Measurements from ENCODE around the gene STATH.
A peak's percentile ranks its signal among the peaks of the same experiment; 100 is the strongest.
"Not testable (repeated sequence)": the region's sequence is repeated elsewhere in the genome, so short reads cannot be mapped to it uniquely, and the experiment has no call there.

Gene STATH, protein sequence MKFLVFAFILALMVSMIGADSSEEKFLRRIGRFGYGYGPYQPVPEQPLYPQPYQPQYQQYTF

DNA sequence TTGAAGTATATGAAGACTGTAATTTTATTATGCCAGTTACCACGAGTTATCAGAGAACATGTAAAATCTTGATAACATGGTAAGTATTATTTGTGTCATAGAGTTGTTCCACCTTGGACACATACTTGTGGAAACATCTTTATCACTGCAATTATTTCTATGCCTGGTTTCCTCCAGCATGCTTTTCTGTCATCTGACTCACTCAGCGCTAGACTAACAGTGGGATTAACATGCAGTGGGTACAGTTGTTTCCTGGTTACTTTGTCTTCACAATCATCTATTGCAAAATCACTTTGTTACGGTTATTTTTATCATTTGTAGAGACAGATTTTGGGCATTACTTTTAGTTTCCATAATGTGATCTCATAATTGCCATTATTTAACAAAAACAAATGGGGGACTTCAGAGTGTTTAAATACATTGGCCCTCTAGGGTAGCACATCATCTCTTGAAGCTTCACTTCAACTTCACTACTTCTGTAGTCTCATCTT is at the start of gene STATH:
Gene STATH (plus strand): TSS at position 441 of the 491 bp plus-strand sequence. CDS start 2,472 bp downstream, outside the sequence.
- no peak for DNase-seq

DNA sequence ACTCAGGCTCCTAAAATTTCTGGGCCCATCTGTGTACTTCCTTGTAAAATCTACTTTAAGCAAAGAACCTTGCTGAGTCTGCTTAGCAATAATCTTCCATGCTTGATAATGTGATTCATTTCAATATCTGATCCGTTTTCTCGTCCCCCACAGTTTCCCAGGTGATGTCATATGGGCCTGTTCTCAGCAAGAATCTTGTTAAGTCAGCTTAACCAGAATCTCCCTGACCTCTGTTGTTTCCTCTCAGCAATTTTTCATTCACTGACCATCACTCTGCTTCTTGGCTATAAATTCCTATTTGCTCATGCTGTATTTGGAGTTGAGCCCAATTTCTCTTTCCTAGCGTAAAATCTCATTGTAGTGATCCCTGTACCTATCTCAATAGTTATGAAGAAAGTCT is 44.2 kb upstream of the STATH start:
- DNase-seq, result no peak

DNA sequence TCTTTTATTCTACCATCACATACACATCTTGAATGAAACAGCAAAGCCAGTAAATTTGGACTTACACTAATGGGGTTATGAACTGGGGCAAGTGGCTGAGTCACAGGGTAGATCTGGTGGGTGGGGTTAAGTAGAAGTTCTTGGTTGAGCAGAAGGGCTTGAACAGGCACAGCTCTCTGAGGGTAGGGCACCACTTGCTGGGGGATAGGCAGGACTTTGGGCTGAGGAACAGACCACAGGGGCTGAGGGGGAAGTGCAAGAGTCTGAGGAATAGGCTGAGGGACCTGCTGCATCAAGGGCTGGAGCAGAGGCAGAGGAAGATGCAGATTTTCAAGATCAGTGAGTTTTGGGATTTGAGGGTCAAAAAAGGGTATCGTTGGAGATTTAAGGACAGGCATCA is 38.6 kb upstream of the STATH start:
- no peak for DNase-seq

DNA sequence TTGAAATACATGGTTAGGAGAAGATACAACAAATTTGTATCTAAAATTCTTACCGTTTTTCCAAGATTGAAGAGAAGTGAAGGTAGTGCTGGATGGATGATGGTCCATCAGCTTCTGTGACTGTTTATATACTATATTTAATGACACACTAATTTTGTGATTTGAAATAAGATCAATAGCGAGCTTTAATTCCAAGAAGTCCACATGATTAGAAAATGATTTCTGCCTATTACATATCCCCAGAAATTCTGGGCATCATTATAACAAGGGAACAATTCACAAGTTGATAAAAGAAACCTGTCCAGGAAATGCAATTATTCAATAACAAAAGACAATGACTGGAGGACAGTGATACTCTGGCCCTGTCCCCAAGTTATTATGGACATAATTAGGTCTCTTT is 30.1 kb upstream of the STATH start, which contains the start of gene CSN2:
Gene CSN2 (minus strand): TSS at position 101 of the 400 bp plus-strand sequence. CDS start 4,733 bp downstream, outside the sequence.
- no peak for DNase-seq

DNA sequence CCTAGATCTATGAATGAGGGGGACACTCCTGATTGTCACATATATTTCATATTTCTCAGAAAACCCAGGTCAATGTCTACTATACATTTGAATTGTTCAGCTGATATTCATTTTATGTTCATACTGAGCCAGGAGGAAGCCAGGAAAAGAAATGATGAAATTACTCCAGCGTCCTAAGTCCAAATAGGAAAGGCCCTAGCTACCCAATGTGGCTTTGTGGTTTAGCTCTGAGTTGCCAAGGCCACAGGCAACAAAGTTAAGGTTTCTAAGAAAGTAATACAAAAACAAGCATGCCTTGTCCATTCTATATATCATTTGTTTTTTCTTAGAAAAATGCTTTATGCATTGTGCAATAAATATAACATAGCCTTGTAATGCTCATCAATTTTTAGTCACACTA is 25.7 kb upstream of the STATH start:
- no peak for DNase-seq

DNA sequence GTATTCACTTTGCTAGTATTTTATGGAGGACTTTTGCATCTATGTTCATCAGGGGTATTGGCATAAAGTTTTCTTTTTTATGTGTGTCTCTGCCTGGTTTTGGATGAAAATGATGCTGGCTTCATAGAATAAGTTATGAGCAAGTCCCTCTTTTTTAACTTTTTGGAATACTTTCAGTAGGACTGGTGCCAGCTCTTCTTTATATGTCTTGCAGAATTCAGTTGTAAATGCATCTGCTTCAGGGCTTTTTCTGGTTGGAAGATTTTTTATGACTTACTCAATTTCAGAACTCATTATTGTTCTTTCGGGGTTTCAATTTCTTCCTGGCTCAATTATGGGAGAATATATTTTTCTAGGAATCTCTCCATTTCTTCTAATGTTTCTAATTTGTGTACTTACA is 21.1 kb upstream of the STATH start:
- DNase-seq, result no peak

DNA sequence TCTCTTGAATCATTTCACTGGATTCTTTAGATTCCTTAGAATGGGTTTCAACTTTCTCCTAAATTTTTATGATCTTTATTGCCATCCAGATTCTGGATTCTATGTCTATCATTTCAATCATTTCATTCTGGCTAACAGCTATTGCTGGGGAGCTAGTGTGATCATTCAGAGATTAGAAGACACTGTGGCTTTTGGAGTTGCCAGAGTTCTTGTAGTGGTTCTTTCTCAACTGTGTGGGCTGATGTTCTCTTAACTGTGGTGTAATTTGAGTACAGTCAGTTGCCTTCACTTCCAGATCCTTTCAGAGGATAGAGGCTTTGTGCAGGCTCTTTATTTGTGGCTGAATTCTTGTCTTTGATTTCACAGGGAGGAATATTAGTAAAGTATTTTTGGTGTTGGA is 18.2 kb upstream of the STATH start:
- no peak for DNase-seq

DNA sequence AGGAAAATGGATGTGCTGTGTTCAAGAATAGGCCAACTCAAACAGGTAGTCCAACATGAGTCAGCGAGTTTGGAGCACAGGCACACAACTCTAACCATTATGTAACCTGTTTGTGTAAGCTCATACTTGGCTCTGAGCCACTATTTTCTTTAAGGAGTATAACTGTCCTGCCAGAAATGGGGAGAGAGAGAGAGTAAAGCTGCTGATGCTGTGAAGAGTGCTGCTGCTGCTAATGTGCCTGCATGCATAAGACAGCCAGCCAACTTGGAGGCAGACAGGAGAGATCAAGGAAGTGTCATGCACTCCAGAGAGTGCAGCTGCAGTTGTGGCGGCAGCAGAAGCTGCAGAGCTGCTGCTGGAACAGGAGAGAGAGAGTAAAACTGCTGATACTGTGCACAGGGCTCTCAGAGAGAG is 11.7 kb upstream of the STATH start:
- DNase-seq, result peak; percentile 1

DNA sequence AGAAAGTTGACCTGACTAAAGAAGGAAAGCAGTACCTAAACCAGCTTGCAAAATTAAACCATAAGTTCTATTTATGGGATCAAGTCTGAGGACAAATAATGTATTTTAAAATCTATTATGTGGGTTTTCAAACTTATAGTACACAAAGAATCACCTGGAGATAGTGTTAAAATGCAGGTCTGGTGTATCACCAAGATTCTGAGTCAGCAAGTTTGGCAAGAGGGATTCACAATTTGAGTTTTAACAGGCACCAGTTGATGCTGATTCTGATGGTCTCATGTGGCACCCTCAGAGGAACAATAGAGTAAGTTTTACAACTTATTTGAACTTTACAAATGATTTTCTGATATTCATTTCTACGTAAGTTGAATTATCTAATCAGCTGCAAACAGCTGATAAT is 9.1 kb upstream of the STATH start:
- no peak for DNase-seq

DNA sequence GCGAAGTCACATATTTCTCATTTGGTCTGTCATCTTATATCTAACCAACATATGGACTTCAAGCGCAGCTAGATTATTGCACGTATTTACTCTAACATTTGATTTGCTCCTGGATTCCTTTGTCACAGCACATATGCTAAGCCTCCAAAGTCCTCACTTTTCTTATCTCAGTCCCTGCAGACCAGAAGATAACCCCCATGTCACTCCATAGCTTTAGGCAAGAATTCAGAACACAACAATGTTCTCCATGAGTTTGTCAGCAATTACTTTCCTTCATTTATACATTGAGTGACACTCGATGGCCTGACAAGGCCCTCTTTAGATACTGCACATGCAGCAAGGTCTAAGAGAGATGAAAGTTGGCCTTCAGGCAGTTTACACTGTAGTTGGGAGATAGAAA is 4.8 kb upstream of the STATH start:
- DNase-seq, result no peak

DNA sequence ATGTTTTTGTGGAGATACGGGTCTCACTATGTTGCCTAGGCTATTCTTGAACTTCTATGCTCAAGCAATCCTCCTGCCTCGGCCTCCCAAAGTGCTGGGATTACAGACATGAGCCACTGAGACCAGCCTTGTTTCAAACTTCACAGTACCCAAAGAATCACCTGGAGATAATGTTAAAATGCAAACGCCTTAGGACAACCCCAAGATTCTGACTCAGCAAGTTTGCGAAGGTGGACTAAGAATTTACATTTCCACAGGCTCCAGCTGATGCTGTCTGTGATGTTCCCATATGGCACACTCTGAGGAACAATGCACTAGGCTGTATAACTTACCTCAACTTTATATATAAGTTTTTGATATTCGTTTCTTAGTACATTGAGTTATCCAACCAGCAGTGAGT is 984 bp upstream of the STATH start:
- DNase-seq, result no peak

DNA sequence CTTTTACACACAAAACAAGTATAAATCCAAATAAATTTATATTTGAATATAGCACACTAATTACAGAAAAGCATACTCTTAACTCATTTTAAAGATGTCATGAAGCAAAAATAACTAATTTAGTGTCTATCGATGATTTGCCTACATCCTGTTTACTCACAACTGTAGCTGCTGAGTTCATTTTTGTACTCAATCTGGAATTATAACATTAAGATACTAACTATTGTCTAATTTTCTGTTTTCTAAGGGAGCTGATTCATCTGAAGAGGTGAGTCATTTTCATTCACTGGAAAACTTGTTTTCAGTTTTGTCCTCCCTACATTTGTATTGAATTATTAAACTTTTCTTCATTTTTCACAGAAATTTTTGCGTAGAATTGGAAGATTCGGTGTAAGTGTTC is 3.7 kb downstream of the STATH start:
- DNase-seq, result no peak

DNA sequence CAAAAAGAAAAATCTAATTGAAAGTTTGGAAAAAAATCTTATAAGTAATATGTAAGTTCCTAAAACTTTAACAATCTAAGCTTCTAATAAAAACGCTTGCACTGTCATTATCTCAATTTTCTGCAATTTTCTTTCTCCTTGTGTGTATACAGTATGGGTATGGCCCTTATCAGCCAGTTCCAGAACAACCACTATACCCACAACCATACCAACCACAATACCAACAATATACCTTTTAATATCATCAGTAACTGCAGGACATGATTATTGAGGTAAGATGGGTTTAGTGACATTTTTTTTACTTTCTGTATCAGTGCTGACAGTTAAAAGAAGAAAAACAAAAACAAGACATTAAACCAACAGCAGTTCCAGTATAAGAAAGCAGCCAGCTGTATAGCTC is 4.9 kb downstream of the STATH start:
- DNase-seq, result peak; percentile 70

DNA sequence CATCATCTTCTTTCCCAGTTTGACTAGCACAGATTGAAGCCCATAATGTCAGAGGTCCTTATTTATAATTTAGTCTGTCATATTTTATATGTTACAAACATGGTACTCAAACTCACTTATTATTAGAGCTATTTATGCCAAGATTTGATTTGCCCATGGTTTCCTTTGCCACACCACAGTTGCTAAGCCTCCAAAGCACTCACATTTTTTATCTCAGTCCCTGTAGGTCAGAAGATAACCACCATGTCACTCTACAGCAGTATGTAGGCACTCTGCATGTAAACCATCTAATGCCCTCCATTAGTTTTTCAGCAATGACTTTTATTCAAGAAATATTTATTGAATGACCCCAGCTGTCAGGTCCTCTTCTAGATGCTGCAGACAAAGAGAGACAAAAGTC is 6.7 kb downstream of the STATH start:
- DNase-seq, result no peak

DNA sequence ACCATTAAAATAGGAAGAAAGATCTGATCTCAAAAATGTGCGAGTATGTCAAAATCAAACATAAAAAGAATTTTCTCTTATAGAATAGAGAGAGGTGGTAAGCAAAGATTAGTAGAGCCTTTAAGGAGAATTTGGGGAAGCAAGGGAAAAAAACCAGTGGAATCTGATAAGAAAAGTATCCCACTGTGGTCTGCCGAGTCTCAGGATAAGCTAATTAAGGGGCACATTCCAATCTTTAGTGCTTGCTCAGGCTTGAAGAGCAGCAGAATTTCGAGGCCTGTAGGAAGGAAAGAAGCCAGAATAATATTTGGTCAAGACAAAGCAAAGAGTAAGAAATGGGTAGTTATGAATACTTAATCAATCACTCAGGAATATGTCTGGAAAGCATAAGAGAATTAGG is 13.0 kb downstream of the STATH start:
- no peak for DNase-seq

DNA sequence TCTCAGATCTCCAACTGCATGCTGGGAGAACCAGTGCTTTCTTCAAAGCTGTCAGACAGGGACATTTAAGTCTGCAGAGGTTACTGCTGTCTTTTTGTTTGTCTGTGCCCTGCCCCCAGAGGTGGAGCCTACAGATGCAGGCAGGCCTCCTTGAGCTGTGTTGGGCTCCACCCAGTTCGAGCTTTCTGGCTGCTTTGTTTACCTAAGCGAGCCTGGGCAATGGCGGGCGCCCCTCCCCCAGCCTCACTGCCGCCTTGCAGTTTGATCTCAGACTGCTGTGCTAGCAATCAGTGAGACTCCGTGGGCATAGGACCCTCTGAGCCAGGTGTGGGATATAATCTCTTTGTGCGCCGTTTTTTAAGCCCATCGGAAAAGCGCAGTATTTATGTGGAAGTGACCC is 23.2 kb downstream of the STATH start:
- DNase-seq, result not testable (repeated sequence)

DNA sequence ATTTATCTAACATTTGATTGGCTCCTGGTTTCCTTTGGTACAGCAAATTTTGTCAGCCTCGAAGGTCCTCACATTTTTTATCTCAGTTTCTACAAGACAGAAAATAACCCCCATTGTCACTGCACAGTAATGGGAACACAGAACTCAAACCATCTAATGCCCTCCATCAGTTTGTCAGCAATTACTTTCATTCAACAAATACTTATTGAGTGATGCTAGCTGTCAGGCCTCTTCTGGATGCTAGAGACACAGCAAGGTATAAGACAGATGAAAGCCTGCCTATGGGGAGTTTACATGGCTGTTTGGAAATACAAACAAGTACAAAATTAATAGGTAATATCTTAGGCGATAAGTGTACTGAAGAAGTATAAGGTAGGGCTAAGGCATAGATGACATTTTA is 27.5 kb downstream of the STATH start:
- no peak for DNase-seq

DNA sequence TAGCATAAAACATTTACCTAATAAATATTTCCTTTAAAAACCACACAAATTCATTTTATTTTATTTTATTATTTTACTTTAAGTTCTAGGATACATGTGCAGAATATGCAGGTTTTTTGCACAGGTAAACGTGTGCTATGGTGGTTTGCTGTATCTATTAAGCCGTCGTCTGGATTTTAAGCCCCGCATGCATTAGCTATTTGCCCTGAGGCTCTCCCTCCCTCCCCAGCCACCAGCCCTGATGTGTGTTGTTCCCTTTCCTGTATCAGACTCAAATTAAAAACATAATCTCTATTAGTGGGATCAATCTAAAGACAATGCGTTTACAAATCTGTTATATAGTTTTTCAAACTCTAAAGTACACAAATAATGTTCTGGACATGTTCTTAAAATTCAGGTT is 31.2 kb downstream of the STATH start:
- DNase-seq, result no peak

DNA sequence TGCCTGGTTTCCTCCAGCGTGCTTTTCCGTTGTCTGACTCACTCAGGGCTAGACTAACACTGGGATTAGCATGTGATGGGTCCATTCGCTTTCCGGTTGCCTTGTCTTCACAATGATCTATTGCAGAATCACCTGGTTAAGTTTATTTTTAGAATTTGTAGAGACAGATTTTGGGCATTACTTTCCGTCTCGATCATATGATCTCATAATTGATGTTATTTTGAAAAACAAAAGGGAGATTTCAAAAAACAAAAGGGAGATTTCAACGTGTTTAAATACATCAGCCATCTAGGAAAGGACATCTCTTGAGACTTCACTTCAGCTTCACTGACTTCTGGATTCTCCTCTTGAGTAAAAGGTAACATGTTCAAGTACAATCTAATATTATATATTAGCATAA is 32.4 kb downstream of the STATH start, which contains the start of gene HTN3:
Gene HTN3 (plus strand): TSS at position 301 of the 400 bp plus-strand sequence. CDS start 2,282 bp downstream, outside the sequence.
- DNase-seq, result not testable (repeated sequence)

DNA sequence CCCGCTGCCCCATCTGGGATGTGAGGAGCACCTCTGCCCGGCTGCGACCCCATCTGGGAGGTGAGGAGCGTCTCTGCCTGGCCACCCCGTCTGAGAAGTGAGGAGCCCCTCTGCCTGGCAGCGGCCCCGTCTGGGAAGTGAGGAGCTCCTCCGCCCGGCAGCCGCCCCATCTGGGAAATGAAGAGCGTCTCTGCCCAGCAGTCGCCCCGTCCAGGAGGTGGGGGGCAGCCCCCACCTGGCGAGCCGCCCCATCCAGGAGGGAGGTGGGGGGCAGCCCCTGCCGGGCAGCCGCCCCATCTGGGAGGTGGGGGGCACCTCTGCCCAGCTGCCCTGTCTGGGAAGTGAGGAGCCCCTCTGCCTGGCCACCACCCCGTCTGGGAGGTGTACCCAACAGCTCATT is 41.8 kb downstream of the STATH start:
- DNase-seq, result not testable (repeated sequence)

DNA sequence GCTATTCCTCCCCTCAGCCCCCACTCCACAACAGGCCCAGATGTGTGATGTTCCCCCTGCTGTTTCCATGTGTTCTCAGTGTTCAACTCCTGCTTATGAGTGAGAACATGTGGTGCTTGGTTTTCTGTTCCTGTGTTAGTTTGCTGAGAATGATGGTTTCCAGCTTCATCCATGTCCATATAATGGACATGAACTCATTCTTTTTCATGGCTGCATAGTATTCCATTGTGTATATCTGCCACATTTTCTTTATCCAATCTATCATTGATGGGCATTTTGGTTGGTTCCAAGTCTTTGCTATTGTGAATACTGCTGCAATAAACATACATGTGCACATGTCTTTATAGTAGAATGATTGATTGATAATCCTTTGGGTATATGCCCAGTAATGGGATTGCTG is 44.2 kb downstream of the STATH start:
- not testable (repeated sequence) for DNase-seq

DNA sequence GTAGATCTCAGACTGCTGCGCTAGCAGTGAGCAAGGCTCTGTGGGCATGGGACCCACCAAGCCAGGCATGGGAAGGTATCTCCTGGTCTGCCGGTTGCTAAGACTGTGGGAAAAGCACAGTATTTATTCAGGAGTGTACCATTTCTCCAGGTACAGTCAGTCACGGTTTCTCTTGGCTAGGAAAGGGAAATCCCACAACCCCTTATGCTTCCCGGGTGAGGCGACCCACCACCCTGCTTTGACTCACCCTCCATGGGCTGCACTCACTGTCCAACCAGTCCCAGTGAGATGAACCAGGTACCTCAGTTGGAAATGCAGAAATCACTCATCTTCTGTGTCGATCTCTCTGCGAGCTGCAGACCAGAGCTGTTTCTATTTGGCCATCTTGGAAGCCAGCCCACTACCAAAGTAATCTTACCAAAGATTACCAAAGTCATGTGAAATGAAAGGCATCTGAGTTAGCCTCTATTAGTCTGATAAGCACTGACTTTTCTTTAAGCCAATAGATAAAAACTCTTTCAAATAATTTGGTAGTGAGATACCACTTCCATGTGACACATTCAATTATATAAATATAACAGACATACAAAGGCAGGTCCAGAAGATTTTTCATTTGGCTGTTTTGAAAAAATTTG is 46.0 kb downstream of the STATH start:
- DNase-seq, result no peak

DNA sequence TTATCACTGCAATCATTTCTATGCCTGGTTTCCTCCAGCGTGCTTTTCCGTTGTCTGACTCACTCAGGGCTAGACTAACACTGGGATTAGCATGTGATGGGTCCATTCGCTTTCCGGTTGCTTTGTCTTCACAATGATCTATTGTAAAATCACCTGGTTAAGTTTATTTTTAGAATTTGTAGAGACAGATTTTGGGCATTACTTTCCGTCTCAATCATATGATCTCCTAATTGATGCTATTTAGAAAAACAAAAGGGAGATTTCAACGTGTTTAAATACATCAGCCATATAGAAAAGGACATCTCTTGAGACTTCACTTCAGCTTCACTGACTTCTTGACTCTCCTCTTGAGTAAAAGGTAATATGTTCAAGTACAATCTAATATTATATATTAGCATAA is 54.4 kb downstream of the STATH start, which contains the start of gene HTN1:
Gene HTN1 (plus strand): TSS at position 301 of the 400 bp plus-strand sequence. CDS start 2,639 bp downstream, outside the sequence.
- not testable (repeated sequence) for DNase-seq
